GM12892 (cell line): Measurements from ENCODE around the gene NR2E1.

Experiments
- POLR2A ChIP-seq: IDR thresholded peaks from 2 replicates; pipeline ENCODE4 v1.6.1; 2011; ENCODE audit warnings: low read depth, low read length, control low read depth
- POLR2AphosphoS5 ChIP-seq: IDR thresholded peaks from 2 replicates; pipeline ENCODE4 v1.6.1; 2011; ENCODE audit warnings: low read depth, low read length, control low read depth
- TAF1 ChIP-seq: IDR thresholded peaks from 2 replicates; pipeline ENCODE4 v1.6.1; 2011; ENCODE audit warnings: low read depth, mild to moderate bottlenecking, control low read depth, low read length, borderline replicate concordance

- TF ChIP-seq POLR2AphosphoS5 (no peak), POLR2A (no peak), TAF1 (no peak)
Measured at GRCh38 chr6:108168501-108169463, 3.0 kb downstream of the NR2E1 start.
